AG04450 (cell line): ENCODE data around the gene KCNMB1. TPM values are rescaled to one million over a fixed set of nuclear protein-coding genes. Genes with fewer than 3 reads are reported as not detected.

ENCODE experiments used
- CTCF ChIA-PET: fragments of 300-600, 350-600 bp; formaldehyde crosslinking; extraction: SDS; loops from one replicate; lab custom pipeline; 2022; ENCODE audit warnings: antibody characterized with exemption, inconsistent platforms; lab: Charles Lee
- POLR2A ChIA-PET: fragments of 350-600 bp; formaldehyde crosslinking; extraction: SDS; loops from one replicate; lab custom pipeline; 2021; ENCODE audit warnings: antibody characterized with exemption, inconsistent platforms; lab: Yijun Ruan, JAX
- DNase-seq: peaks from one replicate; pipeline ENCODE4 v3.0.0-alpha.2; 2011; ENCODE audit warnings: low read depth, low spot score
- H3K27ac ChIP-seq: one replicate; pipeline ENCODE4 v1.5.1; 2012; ENCODE audit warnings: low read depth, low read length, control low read depth
- H3K27me3 ChIP-seq: one replicate; pipeline ENCODE4 v1.6.0; 2012; ENCODE audit warnings: low read length; ENCODE audit not compliant: control insufficient read depth, insufficient read depth
- H3K4me3 ChIP-seq: 2 replicates; pipeline ENCODE4 v1.5.1; 2011; ENCODE audit warnings: mild to moderate bottlenecking, low read depth, low read length, control low read depth
- H3K9me3 ChIP-seq: 2 replicates; pipeline ENCODE4 v1.5.1; 2012; ENCODE audit warnings: low read length; ENCODE audit not compliant: control insufficient read depth, insufficient read depth
- CTCF ChIP-seq: IDR thresholded peaks from 2 replicates; pipeline ENCODE4 v1.5.1; 2011; ENCODE audit warnings: low read depth, low read length, control low read depth, inconsistent platforms
- polyA plus RNA-seq: library from polyadenylated mRNA; depleted of rRNA; stranded (reverse); fragments of >200 nt; gene quantifications from 2 replicates; pipeline ENCODE4 v1.2.3, GENCODE V29; 2011; rRNA removed

The KCNMB1 gene
- polyA plus RNA-seq, 1 experiment = not detected

DNA sequence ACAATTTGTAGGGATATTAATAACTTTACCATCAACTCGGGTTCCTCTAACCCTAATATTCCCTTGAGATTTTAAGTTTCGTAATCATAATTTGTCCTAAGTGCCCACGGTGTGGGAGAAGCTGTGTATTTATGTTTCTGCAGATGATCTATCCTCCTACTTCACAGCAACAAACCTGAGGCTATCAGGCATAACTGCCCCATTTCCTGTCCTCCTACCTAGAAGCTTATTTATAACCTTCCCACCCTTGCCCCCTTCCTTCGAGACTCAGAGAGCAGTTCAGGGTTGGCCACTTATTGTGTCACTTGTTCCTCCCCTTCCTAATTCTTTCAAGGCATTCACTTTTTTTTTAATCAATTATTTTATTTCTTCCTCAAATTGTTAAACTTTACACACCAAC lies 62.0 kb downstream of the KCNMB1 start:
- CTCF ChIA-PET = interaction anchor here (0.6 kb wide), 1 partner anchor 110 kb away, joined by 4 read pairs; no protein-coding TSS in a partner anchor
- Histone ChIP-seq H3K9me3 (no peaks in the 10 kb centered on the region), H3K27me3 (no peaks in the 10 kb centered on the region), H3K4me3 (no peak overlapping the region), H3K27ac (no peak overlapping the region)
- DNase-seq = no peak
- POLR2A ChIA-PET = no interaction called here
- no peak for TF ChIP-seq CTCF

Other genes starting within 250 kb of the KCNMB1 start
- not detected in 2 replicates for gene C5orf58, start 156.4 kb downstream of the KCNMB1 start, polyA plus RNA-seq
- gene LCP2, start 91.6 kb downstream of the KCNMB1 start, polyA plus RNA-seq = not detected in 2 replicates
- not detected in 2 replicates for gene KCNIP1, start 114.7 kb upstream of the KCNMB1 start, polyA plus RNA-seq